ENCODE results near the gene MLEC. TPM values are rescaled to one million over a fixed set of nuclear protein-coding genes. Genes with fewer than 3 reads are reported as not detected.

The MLEC gene
- total and polyA plus RNA-seq, 2 donors (not counting 1 experiment from before 2014, with no cell fraction given), result 56.4 to 120 TPM

GRCh38 chr12:120686151-120686689 is 729 bp upstream of the MLEC start:
- H3K27me3 ChIP-seq (ENCODE audit: control insufficient read depth, insufficient read depth, low read length), result no peaks in the 10 kb centered on the region
- peak overlapping the region; percentile 52 to 90 (median 76) for H3K4me3 ChIP-seq (replicated peaks in 1 of 4; ENCODE audit: control extremely low read depth in 1 of 4, insufficient read depth in 1 of 4, low read depth in 3 of 4, low read length in 4 of 4)
- peak overlapping the region; percentile 73 for H3K4me2 ChIP-seq (ENCODE audit: extremely low read depth, insufficient read depth, low read length)
- H3K36me3 ChIP-seq (ENCODE audit: control insufficient read depth, insufficient read depth, low read length), result no peaks in the 10 kb centered on the region
- peak overlapping the region; percentile 91 for H3K9ac ChIP-seq (ENCODE audit: insufficient read depth, low read length)
- H2AFZ ChIP-seq (ENCODE audit: low read length), result peak overlapping the region; percentile 76
- no peak for TF ChIP-seq EZH2 (IDR thresholded peaks at IDR 0.05; ENCODE audit: low read length, missing control alignments)
- TF ChIP-seq CTCF (conservative IDR thresholded peaks at IDR 0.05 in 1 of 2, IDR thresholded peaks at IDR 0.05 in 1 of 2; ENCODE audit: low read depth in 1 of 2, low read length in 2 of 2), result no peak
- no peaks in the 10 kb centered on the region for H3K9me3 ChIP-seq (ENCODE audit: control insufficient read depth, insufficient read depth, low read depth, low read length)
- peaks cover 5% of the 10 kb centered on the region for H3K4me1 ChIP-seq (ENCODE audit: control insufficient read depth, extremely low read depth, insufficient read depth, low read length)
- H3K79me2 ChIP-seq (ENCODE audit: control insufficient read depth, insufficient read depth, low read length), result peaks cover 42% of the 10 kb centered on the region
- peak; percentile 95 to 97 for DNase-seq (ENCODE audit: low read depth in 2 of 2)
- peak overlapping the region; percentile 80 for H3K27ac ChIP-seq (ENCODE audit: insufficient read depth, low read length)
- no peaks in the 10 kb centered on the region for H4K20me1 ChIP-seq (ENCODE audit: control insufficient read depth, extremely low read depth, insufficient read depth, low read length)

- Histone ChIP-seq H3K4me1 (ENCODE audit: control insufficient read depth, extremely low read depth, insufficient read depth, low read length) (peaks cover 8% of the 10 kb centered on the region), H3K9me3 (ENCODE audit: control insufficient read depth, insufficient read depth, low read depth, low read length) (no peaks in the 10 kb centered on the region), H2AFZ (ENCODE audit: low read length) (peak overlapping the region; percentile 24), H3K4me3 (replicated peaks in 1 of 4; ENCODE audit: control extremely low read depth in 1 of 4, insufficient read depth in 1 of 4, low read depth in 3 of 4, low read length in 4 of 4) (peak overlapping the region; percentile 68 to 90 (median 77)), H3K27ac (ENCODE audit: insufficient read depth, low read length) (peak overlapping the region; percentile 80), H3K27me3 (ENCODE audit: control insufficient read depth, insufficient read depth, low read length) (no peaks in the 10 kb centered on the region), H4K20me1 (ENCODE audit: control insufficient read depth, extremely low read depth, insufficient read depth, low read length) (no peaks in the 10 kb centered on the region), H3K79me2 (ENCODE audit: control insufficient read depth, insufficient read depth, low read length) (peaks cover 52% of the 10 kb centered on the region), H3K9ac (ENCODE audit: insufficient read depth, low read length) (peak overlapping the region; percentile 91), H3K4me2 (ENCODE audit: extremely low read depth, insufficient read depth, low read length) (peak overlapping the region; percentile 89), H3K36me3 (ENCODE audit: control insufficient read depth, insufficient read depth, low read length) (no peaks in the 10 kb centered on the region)
- TF ChIP-seq EZH2 (IDR thresholded peaks at IDR 0.05; ENCODE audit: low read length, missing control alignments) (no peak), CTCF (conservative IDR thresholded peaks at IDR 0.05 in 1 of 2, IDR thresholded peaks at IDR 0.05 in 1 of 2; ENCODE audit: low read depth in 1 of 2, low read length in 2 of 2) (no peak)
- peak in 1 of 2 donors; percentile 29 for DNase-seq (ENCODE audit: low read depth in 2 of 2)
Measured at GRCh38 chr12:120687578-120688289, 785 bp downstream of the MLEC start.

GRCh38 chr12:120688527-120689071 is 1.6 kb downstream of the MLEC start:
- no peaks in the 10 kb centered on the region for H3K36me3 ChIP-seq (ENCODE audit: control insufficient read depth, insufficient read depth, low read length)
- H3K9ac ChIP-seq (ENCODE audit: insufficient read depth, low read length), result peak overlapping the region; percentile 32
- H3K79me2 ChIP-seq (ENCODE audit: control insufficient read depth, insufficient read depth, low read length), result peaks cover 56% of the 10 kb centered on the region
- peak overlapping the region; percentile 68 to 90 (median 77) for H3K4me3 ChIP-seq (replicated peaks in 1 of 4; ENCODE audit: control extremely low read depth in 1 of 4, insufficient read depth in 1 of 4, low read depth in 3 of 4, low read length in 4 of 4)
- peak; percentile 33 to 39 for DNase-seq (ENCODE audit: low read depth in 2 of 2)
- H3K4me2 ChIP-seq (ENCODE audit: extremely low read depth, insufficient read depth, low read length), result peak overlapping the region; percentile 89
- H4K20me1 ChIP-seq (ENCODE audit: control insufficient read depth, extremely low read depth, insufficient read depth, low read length), result no peaks in the 10 kb centered on the region
- TF ChIP-seq EZH2 (IDR thresholded peaks at IDR 0.05; ENCODE audit: low read length, missing control alignments), result no peak
- no peak for TF ChIP-seq CTCF (conservative IDR thresholded peaks at IDR 0.05 in 1 of 2, IDR thresholded peaks at IDR 0.05 in 1 of 2; ENCODE audit: low read depth in 1 of 2, low read length in 2 of 2)
- H3K27ac ChIP-seq (ENCODE audit: insufficient read depth, low read length), result no peak overlapping the region
- no peaks in the 10 kb centered on the region for H3K9me3 ChIP-seq (ENCODE audit: control insufficient read depth, insufficient read depth, low read depth, low read length)
- peaks cover 8% of the 10 kb centered on the region for H3K4me1 ChIP-seq (ENCODE audit: control insufficient read depth, extremely low read depth, insufficient read depth, low read length)
- H2AFZ ChIP-seq (ENCODE audit: low read length), result no peak overlapping the region
- H3K27me3 ChIP-seq (ENCODE audit: control insufficient read depth, insufficient read depth, low read length), result no peaks in the 10 kb centered on the region
